Activated CD8-positive, alpha-beta memory T cell treated with anti-CD3 and anti-CD28 coated beads, Interleukin-2, amount 50 U/mL, for 24 hours (primary cell): Measurements from ENCODE around the gene FSTL4.

Experiments
- DNase-seq: peaks from one replicate; pipeline ENCODE4 v3.0.0-alpha.2; 2020; ENCODE audit errors: extremely low read depth

The FSTL4 gene

GRCh38 chr5:133387621-133388020, 224.7 kb downstream of the FSTL4 start:
- no peak for DNase-seq

GRCh38 chr5:133387091-133387490, 225.2 kb downstream of the FSTL4 start:
- no peak for DNase-seq

- no peak for DNase-seq
Measured at GRCh38 chr5:133386662-133387061, 225.7 kb downstream of the FSTL4 start.

GRCh38 chr5:133385346-133385745, 227.0 kb downstream of the FSTL4 start:
- DNase-seq: no peak

- DNase-seq: no peak
Measured at GRCh38 chr5:133384903-133385302, 227.4 kb downstream of the FSTL4 start.

GRCh38 chr5:133384120-133384855, 228.1 kb downstream of the FSTL4 start:
- no peak for DNase-seq

- no peak for DNase-seq
Measured at GRCh38 chr5:133383580-133383939, 228.8 kb downstream of the FSTL4 start.

- no peak for DNase-seq
Measured at GRCh38 chr5:133382661-133383579, 229.4 kb downstream of the FSTL4 start.

- no peak for DNase-seq
Measured at GRCh38 chr5:133381571-133382365, 230.6 kb downstream of the FSTL4 start.

GRCh38 chr5:133381041-133381440, 231.3 kb downstream of the FSTL4 start:
- no peak for DNase-seq

- DNase-seq: no peak
Measured at GRCh38 chr5:133377736-133378135, 234.6 kb downstream of the FSTL4 start.

- DNase-seq: no peak
Measured at GRCh38 chr5:133376986-133377385, 235.4 kb downstream of the FSTL4 start.

- DNase-seq: no peak
Measured at GRCh38 chr5:133373121-133373870, 239.0 kb downstream of the FSTL4 start.

- no peak for DNase-seq
Measured at GRCh38 chr5:133372293-133372937, 239.9 kb downstream of the FSTL4 start.

- no peak for DNase-seq
Measured at GRCh38 chr5:133371371-133372155, 240.8 kb downstream of the FSTL4 start.

- DNase-seq: no peak
Measured at GRCh38 chr5:133370904-133371303, 241.4 kb downstream of the FSTL4 start.

GRCh38 chr5:133370036-133370831, 242.1 kb downstream of the FSTL4 start:
- DNase-seq: no peak

GRCh38 chr5:133368916-133369783, 243.2 kb downstream of the FSTL4 start:
- no peak for DNase-seq
